Measurements from ENCODE around the gene NDUFAF8. TPM values are rescaled to one million over a fixed set of nuclear protein-coding genes. Genes with fewer than 3 reads are reported as not detected.

The NDUFAF8 gene
- total RNA-seq, 2 experiments from 2014 or later = 34.6 to 38.6 TPM

DNA sequence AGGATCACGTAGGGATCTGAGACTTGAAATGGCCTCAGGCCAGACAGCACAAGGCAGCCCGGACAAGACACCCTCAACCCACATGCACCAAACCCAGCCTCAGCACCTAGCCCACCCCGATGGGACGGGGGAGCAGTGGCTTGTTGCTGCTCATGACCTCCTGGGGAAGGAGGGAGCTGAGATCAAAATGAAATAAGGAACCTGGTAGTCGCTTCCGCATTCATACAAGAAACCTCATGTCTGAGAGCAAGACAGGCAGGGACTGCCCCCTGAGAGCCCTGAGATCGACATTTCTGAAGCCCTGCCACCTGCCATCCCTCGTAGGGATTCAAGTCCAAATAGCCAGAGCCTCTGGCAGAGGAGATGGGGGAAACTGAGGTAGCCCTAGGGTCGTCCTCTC, 10.7 kb upstream of the NDUFAF8 start:
- ATAC-seq (ENCODE audit: poor library complexity) (no peak), DNase-seq (peak in 2 of 14 experiments; percentile 43 to 46)
- Histone ChIP-seq H3K9me3 (ENCODE audit: control insufficient read depth in 1 of 2, insufficient read depth in 1 of 2, low read length in 2 of 2) (no peaks in the 10 kb centered on the region), H3K4me3 (ENCODE audit: low read length) (no peak overlapping the region), H3K27ac (ENCODE audit: low read depth in 1 of 2, low read length in 2 of 2) (no peak overlapping the region), H3K4me1 (ENCODE audit: insufficient read depth, low read length) (peaks cover 5% of the 10 kb centered on the region), H3K36me3 (ENCODE audit: insufficient read depth, low read length) (peaks cover 41% of the 10 kb centered on the region), H3K27me3 (ENCODE audit: control insufficient read depth in 1 of 2, insufficient read depth in 2 of 2, low read length in 2 of 2) (no peaks in the 10 kb centered on the region)
- intact Hi-C loops (cut with DNase I, micrococcal nuclease) = no loop called here
- peaks cover 29% of the 10 kb centered on the region for H3K36me3 Mint-ChIP-seq (ENCODE audit: low read depth)
- H3K27ac Mint-ChIP-seq = no peak overlapping the region
- CTCF ChIA-PET = no interaction called here
- no peak overlapping the region for H3K4me3 Mint-ChIP-seq
- TF ChIP-seq, protein P1, sequence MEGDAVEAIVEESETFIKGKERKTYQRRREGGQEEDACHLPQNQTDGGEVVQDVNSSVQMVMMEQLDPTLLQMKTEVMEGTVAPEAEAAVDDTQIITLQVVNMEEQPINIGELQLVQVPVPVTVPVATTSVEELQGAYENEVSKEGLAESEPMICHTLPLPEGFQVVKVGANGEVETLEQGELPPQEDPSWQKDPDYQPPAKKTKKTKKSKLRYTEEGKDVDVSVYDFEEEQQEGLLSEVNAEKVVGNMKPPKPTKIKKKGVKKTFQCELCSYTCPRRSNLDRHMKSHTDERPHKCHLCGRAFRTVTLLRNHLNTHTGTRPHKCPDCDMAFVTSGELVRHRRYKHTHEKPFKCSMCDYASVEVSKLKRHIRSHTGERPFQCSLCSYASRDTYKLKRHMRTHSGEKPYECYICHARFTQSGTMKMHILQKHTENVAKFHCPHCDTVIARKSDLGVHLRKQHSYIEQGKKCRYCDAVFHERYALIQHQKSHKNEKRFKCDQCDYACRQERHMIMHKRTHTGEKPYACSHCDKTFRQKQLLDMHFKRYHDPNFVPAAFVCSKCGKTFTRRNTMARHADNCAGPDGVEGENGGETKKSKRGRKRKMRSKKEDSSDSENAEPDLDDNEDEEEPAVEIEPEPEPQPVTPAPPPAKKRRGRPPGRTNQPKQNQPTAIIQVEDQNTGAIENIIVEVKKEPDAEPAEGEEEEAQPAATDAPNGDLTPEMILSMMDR (IDR thresholded peaks at IDR 0.05) = no peak
- no peaks in the 10 kb centered on the region for H3K27me3 Mint-ChIP-seq
- H3K4me1 Mint-ChIP-seq (ENCODE audit: low read depth) = peaks cover 18% of the 10 kb centered on the region
- H3K9me3 Mint-ChIP-seq = no peaks in the 10 kb centered on the region
- POLR2A ChIA-PET = no interaction called here

DNA sequence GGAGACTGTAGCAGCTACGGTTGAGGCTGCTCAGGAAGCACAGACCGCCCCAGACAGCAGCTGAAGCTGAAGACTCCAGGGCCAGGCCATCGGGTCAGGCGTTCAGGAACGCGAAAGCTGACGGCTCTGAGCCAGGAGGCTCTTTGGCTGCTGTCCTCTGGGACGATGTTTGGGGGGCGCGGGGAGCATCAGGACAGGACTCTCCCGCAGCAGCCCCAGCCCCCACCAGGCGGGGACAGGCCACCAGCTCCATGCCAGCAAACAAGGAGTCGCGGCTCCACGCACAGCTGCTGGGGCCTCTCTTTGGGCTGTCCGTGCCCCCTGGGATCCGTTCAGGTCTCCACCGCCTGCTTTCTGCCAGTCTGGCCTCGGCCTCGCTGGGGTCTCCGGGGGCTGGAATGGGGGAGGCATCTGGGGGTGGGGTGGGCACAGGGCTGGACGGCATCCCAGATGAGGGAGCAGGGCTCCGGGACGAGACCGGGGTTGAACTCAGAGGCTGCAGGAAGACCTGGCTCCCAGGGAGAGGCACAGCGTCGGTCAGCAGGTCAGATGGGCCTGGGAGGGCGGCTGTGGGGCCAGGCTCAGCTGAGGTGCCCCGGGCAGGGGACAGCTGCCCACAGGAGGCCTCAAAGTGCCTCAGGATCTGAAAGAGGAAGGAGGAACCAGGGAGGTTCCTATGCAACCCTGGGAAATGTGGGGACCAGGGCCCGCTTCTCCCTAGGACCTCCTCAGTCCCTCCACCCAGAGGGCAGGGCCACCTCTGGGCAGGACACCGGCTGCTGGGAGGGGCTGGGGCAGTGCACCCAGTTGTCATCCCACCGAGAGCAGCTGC, 10.1 kb upstream of the NDUFAF8 start:
- ChIA-PET POLR2A (no interaction called here), CTCF (no interaction called here)
- Histone ChIP-seq H3K27ac (ENCODE audit: low read depth in 1 of 2, low read length in 2 of 2) (no peak overlapping the region), H3K27me3 (ENCODE audit: control insufficient read depth in 1 of 2, insufficient read depth in 2 of 2, low read length in 2 of 2) (no peaks in the 10 kb centered on the region), H3K4me1 (ENCODE audit: insufficient read depth, low read length) (no peaks in the 10 kb centered on the region), H3K36me3 (ENCODE audit: insufficient read depth, low read length) (peaks cover 43% of the 10 kb centered on the region), H3K9me3 (ENCODE audit: control insufficient read depth in 1 of 2, insufficient read depth in 1 of 2, low read length in 2 of 2) (no peaks in the 10 kb centered on the region), H3K4me3 (ENCODE audit: low read length) (no peak overlapping the region)
- intact Hi-C loops (cut with DNase I, micrococcal nuclease) = no loop called here
- Mint-ChIP-seq H3K9me3 (no peaks in the 10 kb centered on the region), H3K27me3 (no peaks in the 10 kb centered on the region), H3K4me1 (ENCODE audit: low read depth) (peaks cover 12% of the 10 kb centered on the region), H3K27ac (no peak overlapping the region), H3K4me3 (no peak overlapping the region), H3K36me3 (ENCODE audit: low read depth) (peaks cover 29% of the 10 kb centered on the region)
- no peak for DNase-seq
- ATAC-seq (ENCODE audit: poor library complexity) = no peak
- TF ChIP-seq, protein P1 (IDR thresholded peaks at IDR 0.05) = no peak

DNA sequence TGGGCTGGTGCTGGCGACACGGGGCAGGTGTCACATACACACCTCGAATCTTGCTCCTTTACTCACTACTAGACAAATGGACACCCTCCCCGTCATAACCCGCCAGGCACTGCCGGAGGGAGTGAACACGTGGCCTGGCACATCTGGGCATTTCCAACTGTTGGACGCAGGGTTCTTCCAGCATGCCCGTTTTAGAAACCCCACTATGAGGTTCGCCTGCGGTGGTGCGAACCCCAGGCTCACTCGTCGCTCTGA, 9.5 kb upstream of the NDUFAF8 start:
- DNase-seq (no peak), ATAC-seq (ENCODE audit: poor library complexity) (no peak)
- Mint-ChIP-seq H3K9me3 (no peaks in the 10 kb centered on the region), H3K4me3 (no peak overlapping the region), H3K36me3 (ENCODE audit: low read depth) (peaks cover 30% of the 10 kb centered on the region), H3K4me1 (ENCODE audit: low read depth) (peaks cover 13% of the 10 kb centered on the region), H3K27me3 (no peaks in the 10 kb centered on the region), H3K27ac (no peak overlapping the region)
- POLR2A ChIA-PET = interaction anchor here (1.4 kb wide), 1 partner anchor 9 kb away, joined by 4 read pairs; the partner anchor contains the start of gene TEPSIN
- no peaks in the 10 kb centered on the region for H3K27me3 ChIP-seq (ENCODE audit: control insufficient read depth in 1 of 2, insufficient read depth in 2 of 2, low read length in 2 of 2)
- H3K4me1 ChIP-seq (ENCODE audit: insufficient read depth, low read length) = no peaks in the 10 kb centered on the region
- intact Hi-C loops (cut with DNase I, micrococcal nuclease) = no loop called here
- CTCF ChIA-PET = no interaction called here
- no peak overlapping the region for H3K4me3 ChIP-seq (ENCODE audit: low read length)
- no peak overlapping the region for H3K27ac ChIP-seq (ENCODE audit: low read depth in 1 of 2, low read length in 2 of 2)
- TF ChIP-seq, protein P1 (IDR thresholded peaks at IDR 0.05) = no peak
- H3K9me3 ChIP-seq (ENCODE audit: control insufficient read depth in 1 of 2, insufficient read depth in 1 of 2, low read length in 2 of 2) = no peaks in the 10 kb centered on the region
- H3K36me3 ChIP-seq (ENCODE audit: insufficient read depth, low read length) = peaks cover 43% of the 10 kb centered on the region

Data from CD4-positive, alpha-beta T cell (primary cell).